IMR-90 (cell line): Measurements from ENCODE around the gene PGM2. TPM values are rescaled to one million over a fixed set of nuclear protein-coding genes. Genes with fewer than 3 reads are reported as not detected.

Source experiments
- ATAC-seq: fragments of 200-7000 bp; cut with Tn5 transposase; 2 replicates; pipeline ENCODE4 v1.9.1; 2020; ENCODE audit warnings: low read depth, mild to moderate bottlenecking, moderate library complexity
- BruUV-seq: library from RNA; stranded (reverse); fragments of 400-500 nt; replicated peaks from 2 replicates; lab custom pipeline; 2021; lab: Mats Ljungman, UMichigan
- CTCF ChIA-PET: fragments of 300-600 bp; formaldehyde crosslinking; extraction: SDS; loops from one replicate; lab custom pipeline; 2021; ENCODE audit warnings: antibody characterized with exemption; lab: Yijun Ruan, JAX
- POLR2A ChIA-PET: fragments of 300-600 bp; sonication (Branson Sonifier 250); formaldehyde crosslinking; loops from one replicate; lab custom pipeline; 2022; ENCODE audit warnings: antibody characterized with exemption; ENCODE audit not compliant: unreplicated experiment; lab: Charles Lee
- DNase-seq: peaks from one replicate; pipeline ENCODE4 v3.0.0; 2013
- H2AFZ ChIP-seq: replicated peaks from 2 replicates; pipeline ENCODE3; 2013; ENCODE audit warnings: low read length, mild to moderate bottlenecking; ENCODE audit not compliant: poor library complexity
- H2AK5ac ChIP-seq: 2 replicates; pipeline ENCODE4 v1.6.1; 2013; ENCODE audit warnings: low read depth, low read length, inconsistent platforms
- H2AK9ac ChIP-seq: replicated peaks from 2 replicates; pipeline ENCODE3; 2013; ENCODE audit warnings: mild to moderate bottlenecking, low read depth, low read length, moderate library complexity; ENCODE audit not compliant: poor library complexity
- H2BK120ac ChIP-seq: 2 replicates; pipeline ENCODE4 v1.6.1; 2013; ENCODE audit warnings: low read depth, low read length, inconsistent platforms
- H2BK15ac ChIP-seq: 3 replicates; pipeline ENCODE4 v1.6.1; 2013; ENCODE audit warnings: low read depth, low read length, inconsistent platforms
- H2BK20ac ChIP-seq: 2 replicates; pipeline ENCODE4 v1.6.1; 2013; ENCODE audit warnings: low read depth, mild to moderate bottlenecking, inconsistent platforms, low read length, moderate library complexity
- H2BK5ac ChIP-seq: 2 replicates; pipeline ENCODE4 v1.6.1; 2013; ENCODE audit warnings: mild to moderate bottlenecking, low read depth, low read length, inconsistent platforms; ENCODE audit not compliant: poor library complexity, severe bottlenecking
- H3K14ac ChIP-seq: replicated peaks from 2 replicates; pipeline ENCODE4 v1.6.1; 2013; ENCODE audit warnings: low read depth, low read length, inconsistent platforms
- H3K18ac ChIP-seq: 2 replicates; pipeline ENCODE4 v1.6.1; 2013; ENCODE audit warnings: low read depth, low read length, control low read depth
- H3K23ac ChIP-seq: 2 replicates; pipeline ENCODE4 v1.6.1; 2013; ENCODE audit warnings: low read depth, low read length, inconsistent platforms
- H3K27ac ChIP-seq: 2 replicates; pipeline ENCODE4 v1.5.1; 2013; ENCODE audit warnings: mild to moderate bottlenecking, control low read depth, low read length; ENCODE audit not compliant: insufficient read depth
- H3K27me3 ChIP-seq: 2 replicates; pipeline ENCODE4 v1.6.1; 2013; ENCODE audit warnings: low read length; ENCODE audit not compliant: control insufficient read depth, insufficient read depth
- H3K36me3 ChIP-seq: 2 replicates; pipeline ENCODE4 v1.6.1; 2013; ENCODE audit warnings: low read length, mixed read lengths; ENCODE audit not compliant: control insufficient read depth, insufficient read depth
- H3K4ac ChIP-seq: 2 replicates; pipeline ENCODE4 v1.6.1; 2013; ENCODE audit warnings: low read depth, low read length, inconsistent platforms
- H3K4me1 ChIP-seq: 2 replicates; pipeline ENCODE4 v1.6.1; 2013; ENCODE audit warnings: low read length, mixed read lengths; ENCODE audit not compliant: control insufficient read depth, insufficient read depth
- H3K4me2 ChIP-seq: 2 replicates; pipeline ENCODE4 v1.6.1; 2013; ENCODE audit warnings: low read depth, mild to moderate bottlenecking, control low read depth, low read length, moderate library complexity
- H3K4me3 ChIP-seq: 2 replicates; pipeline ENCODE4 v1.5.1; 2013; ENCODE audit warnings: low read depth, mild to moderate bottlenecking, control low read depth, low read length, moderate library complexity; ENCODE audit not compliant: insufficient read depth
- H3K56ac ChIP-seq: 2 replicates; pipeline ENCODE4 v1.6.1; 2013; ENCODE audit warnings: low read length, inconsistent platforms; ENCODE audit not compliant: insufficient read depth; ENCODE audit errors: extremely low read depth
- H3K79me1 ChIP-seq, 2 experiments: 2 replicates each; pipeline ENCODE4 v1.6.1; 2013; ENCODE audit warnings: low read length in 2 of 2, inconsistent platforms in 1 of 2, low read depth in 1 of 2
- H3K9ac ChIP-seq: 2 replicates; pipeline ENCODE4 v1.6.1; 2013; ENCODE audit warnings: low read depth, low read length, control low read depth
- H3K9me1 ChIP-seq: 2 replicates; pipeline ENCODE4 v1.6.1; 2013; ENCODE audit warnings: low read length, inconsistent platforms; ENCODE audit not compliant: insufficient read depth
- H3K9me3 ChIP-seq: 2 replicates; pipeline ENCODE4 v1.6.1; 2013; ENCODE audit warnings: low read length; ENCODE audit not compliant: control insufficient read depth, insufficient read depth
- H4K20me1 ChIP-seq: 2 replicates; pipeline ENCODE4 v1.6.1; 2013; ENCODE audit warnings: low read length, inconsistent platforms; ENCODE audit not compliant: insufficient read depth
- H4K5ac ChIP-seq: 2 replicates; pipeline ENCODE4 v1.6.1; 2013; ENCODE audit warnings: mild to moderate bottlenecking, low read depth, low read length, control low read depth
- H4K8ac ChIP-seq, 2 experiments: 2 replicates each; pipeline ENCODE4 v1.6.1; 2013; ENCODE audit warnings: low read depth in 2 of 2, low read length in 2 of 2, control low read depth in 1 of 2, inconsistent platforms in 1 of 2
- H4K91ac ChIP-seq: 2 replicates; pipeline ENCODE4 v1.6.1; 2013; ENCODE audit warnings: low read depth, low read length, inconsistent platforms; ENCODE audit not compliant: insufficient read depth
- NFE2L2 ChIP-seq: fragments of 150-350 bp; IDR thresholded peaks from 2 replicates; pipeline ENCODE4 v1.6.1; 2016; ENCODE audit warnings: low read depth, mild to moderate bottlenecking, low read length
- SMC3 ChIP-seq: fragments of 150-350 bp; IDR thresholded peaks from 2 replicates; pipeline ENCODE4 v1.6.1; 2016; ENCODE audit warnings: low read depth, mild to moderate bottlenecking, antibody characterized with exemption, low read length, moderate library complexity
- WGBS, 2 experiments: methylation state at CpG; one replicate each; pipeline versions ENCODE4 v1.1.5 to v1.1.7; 2013; ENCODE audit warnings: missing lambda C conversion rate in 2 of 2; ENCODE audit not compliant: insufficient read length in 1 of 2; ENCODE audit errors: extremely low coverage in 2 of 2; 5-methylcytosine and 5-hydroxymethylcytosine counted together
- dilution Hi-C: fragments of 300-500 bp; cut with HindIII; formaldehyde crosslinking; loops from one replicate; pipeline ENCODE4 v1.14.3; 2018; ENCODE audit warnings: low sequenced_read_pairs; ENCODE audit not compliant: unreplicated experiment
- in situ Hi-C: fragments of 300-500 bp; cut with MboI; formaldehyde crosslinking; loops from 3 replicates; pipeline ENCODE4 v1.14.3; 2019; ENCODE audit warnings: low sequenced_read_pairs, inconsistent platforms, mixed read lengths
- intact Hi-C: fragments of 100-400 bp; cut with micrococcal nuclease; formaldehyde crosslinking; loops from 2 replicates; pipeline ENCODE4 v1.10.0; 2022
- polyA plus RNA-seq, 3 experiments: library from polyadenylated mRNA; depleted of rRNA; stranded (reverse); fragments of >200 nt; gene quantifications; 2 replicates each; pipeline ENCODE4 v1.2.3, GENCODE V29; 2012; ENCODE audit warnings: low replicate concordance in 1 of 3
- total RNA-seq: library from RNA; depleted of rRNA; stranded (reverse); fragments of >200 nt; gene quantifications from 2 replicates; pipeline ENCODE4 v1.2.3, GENCODE V29; 2012
- TF ChIP-seq, protein P1 (sequence below): fragments of 150-350 bp; IDR thresholded peaks from 2 replicates; pipeline ENCODE4 v1.6.1; 2017; ENCODE audit warnings: mild to moderate bottlenecking, antibody characterized with exemption, low read length, low read depth

The PGM2 gene
- total and polyA plus RNA-seq, 2 of the 4 experiments (the other 2 are of a cell fraction): 18.7 to 26.2 TPM

DNA sequence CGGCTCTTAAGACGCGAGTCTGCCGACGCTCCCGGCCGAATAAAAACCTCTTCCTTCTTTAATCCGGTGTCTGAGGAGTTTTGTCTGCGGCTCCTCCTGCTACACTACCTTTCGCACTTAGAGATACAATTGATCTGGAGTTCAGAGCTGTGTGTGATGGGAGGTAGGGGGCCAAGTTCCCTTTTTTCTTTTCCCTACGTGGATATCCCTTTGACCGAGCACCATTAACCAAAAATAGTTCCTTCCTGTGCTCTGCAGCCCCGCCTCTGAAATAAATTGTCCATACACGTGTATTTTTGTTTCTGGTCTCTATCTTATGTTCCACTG, 555 bp upstream of the PGM2 start:
- no TSS peak for BruUV-seq
- no peak overlapping the region for H2BK120ac ChIP-seq
- peak overlapping the region; percentile 51 for H2BK5ac ChIP-seq
- H3K23ac ChIP-seq: no peak overlapping the region
- H3K36me3 ChIP-seq: peaks cover 1% of the 10 kb centered on the region; the same call in 1 of the 2 replicates
- H3K4me3 ChIP-seq: peak overlapping the region; percentile 82
- H3K4ac ChIP-seq: 0 out of 2 replicates have a peak overlapping the region, but pooled peaks have one; percentile 33
- peak overlapping the region; percentile 16; the same call in 1 of the 2 replicates for H3K9ac ChIP-seq
- TF ChIP-seq SMC3: no peak
- TF ChIP-seq, protein P1, sequence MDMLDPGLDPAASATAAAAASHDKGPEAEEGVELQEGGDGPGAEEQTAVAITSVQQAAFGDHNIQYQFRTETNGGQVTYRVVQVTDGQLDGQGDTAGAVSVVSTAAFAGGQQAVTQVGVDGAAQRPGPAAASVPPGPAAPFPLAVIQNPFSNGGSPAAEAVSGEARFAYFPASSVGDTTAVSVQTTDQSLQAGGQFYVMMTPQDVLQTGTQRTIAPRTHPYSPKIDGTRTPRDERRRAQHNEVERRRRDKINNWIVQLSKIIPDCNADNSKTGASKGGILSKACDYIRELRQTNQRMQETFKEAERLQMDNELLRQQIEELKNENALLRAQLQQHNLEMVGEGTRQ: no peak
- no peak for TF ChIP-seq NFE2L2
- H3K9me1 ChIP-seq: no peaks in the 10 kb centered on the region
- H3K27me3 ChIP-seq: no peaks in the 10 kb centered on the region
- H3K27ac ChIP-seq: peak overlapping the region; percentile 13; the same call in 1 of the 2 replicates
- peaks cover 2% of the 10 kb centered on the region for H3K4me1 ChIP-seq
- H2AK9ac ChIP-seq: no peak overlapping the region
- H3K56ac ChIP-seq: peak overlapping the region; percentile 24; the same call in 1 of the 2 replicates
- no peak overlapping the region for H2BK20ac ChIP-seq
- ATAC-seq (peak; percentile 13), DNase-seq (no peak)
- CTCF ChIA-PET: interaction anchor here (1.0 to 1.4 kb wide), 3 partner anchors 8 to 223 kb away, joined by 3 to 4 read pairs (median 4); no protein-coding TSS in a partner anchor
- 0% methylated on average over 2 of the region's 14 CpGs; no CpG with 5 or more reads in 1 of the 2 experiments for WGBS, 2 experiments
- peak overlapping the region; percentile 3; the same call in 1 of the 2 replicates for H4K5ac ChIP-seq
- peak overlapping the region; percentile 90; the same call in 1 of the 2 replicates for H3K14ac ChIP-seq
- peak overlapping the region; percentile 81 for H3K4me2 ChIP-seq
- dilution Hi-C loops: no loop called here
- intact Hi-C loops: loop anchor here (1.0 kb wide), 2 partner anchors 151 to 223 kb away; no protein-coding TSS in a partner anchor
- peaks cover 0 to 9% of the 10 kb centered on the region in 2 experiments; a peak in 1 of 4 replicates for H3K79me1 ChIP-seq
- POLR2A ChIA-PET: no interaction called here
- no peaks in the 10 kb centered on the region for H3K9me3 ChIP-seq
- H2AK5ac ChIP-seq: no peak overlapping the region
- peak overlapping the region; percentile 97 for H2AFZ ChIP-seq
- no peak overlapping the region for H4K91ac ChIP-seq
- peak overlapping the region; percentile 78 to 82 for H4K8ac ChIP-seq
- peak overlapping the region; percentile 42; the same call in 1 of the 2 replicates for H3K18ac ChIP-seq
- in situ Hi-C loops: no loop called here
- H4K20me1 ChIP-seq: no peaks in the 10 kb centered on the region; the same call in 1 of the 2 replicates
- 0 out of 3 replicates have a peak overlapping the region, but pooled peaks have one; percentile 8 for H2BK15ac ChIP-seq
